ENCODE data around the gene CCDC13. TPM values are rescaled to one million over a fixed set of nuclear protein-coding genes. Genes with fewer than 3 reads are reported as not detected.

Gene CCDC13
- total and polyA plus RNA-seq, 4 donors: 0.42 to 2.3 (median 1.0) TPM

- peak overlapping the region; percentile 93 to 95 for H3K27ac ChIP-seq (ENCODE audit: low read depth in 1 of 2, low read length in 2 of 2)
- no peaks in the 10 kb centered on the region for H3K9me3 ChIP-seq (ENCODE audit: control insufficient read depth in 4 of 4, low read length in 3 of 4)
- H3K4me1 ChIP-seq (ENCODE audit: control insufficient read depth in 4 of 4, insufficient read depth in 4 of 4, low read length in 3 of 4): peaks cover 2 to 44% (median 21%) of the 10 kb centered on the region in 4 donors
- DNase-seq (ENCODE audit: low spot score): peak; percentile 63
- peak overlapping the region; percentile 50 to 93 for H3K9ac ChIP-seq (ENCODE audit: low read depth in 1 of 2, low read length in 2 of 2)
- peak overlapping the region; percentile 77 to 88 (median 77) for H3K4me3 ChIP-seq (ENCODE audit: low read depth in 1 of 3, low read length in 3 of 3)
- under 1% methylated on average over 33 of the region's 33 CpGs for WGBS
- H3K27me3 ChIP-seq (ENCODE audit: control insufficient read depth in 4 of 4, insufficient read depth in 4 of 4, low read length in 3 of 4): no peaks in the 10 kb centered on the region
- TF ChIP-seq HNF4G (IDR thresholded peaks at IDR 0.05): peak; percentile 4
- no peak for TF ChIP-seq REST (IDR thresholded peaks at IDR 0.05)
- TF ChIP-seq TAF1 (conservative IDR thresholded peaks at IDR 0.05): no peak
- TF ChIP-seq NR2F2 (IDR thresholded peaks at IDR 0.05): peak; percentile 95
- no peak for TF ChIP-seq CTCF (IDR thresholded peaks at IDR 0.05; ENCODE audit: low read depth, low read length, missing input control)
- TF ChIP-seq RXRA (IDR thresholded peaks at IDR 0.05): peak; percentile 45 to 75
- no peak for TF ChIP-seq EGR1 (IDR thresholded peaks at IDR 0.05; ENCODE audit: low read depth in 2 of 2)
- peak; percentile 55 for TF ChIP-seq YY1 (IDR thresholded peaks at IDR 0.05)
- no peaks in the 10 kb centered on the region for H3K36me3 ChIP-seq (ENCODE audit: control insufficient read depth in 4 of 4, insufficient read depth in 3 of 4, low read depth in 1 of 4, low read length in 3 of 4)
Measured at GRCh38 chr3:42803414-42804105, 30.5 kb upstream of the CCDC13 start.

- peak; percentile 5 for TF ChIP-seq HNF4G (IDR thresholded peaks at IDR 0.05)
- TF ChIP-seq EGR1 (IDR thresholded peaks at IDR 0.05; ENCODE audit: low read depth in 2 of 2): no peak
- peak; percentile 91 for TF ChIP-seq YY1 (IDR thresholded peaks at IDR 0.05)
- Histone ChIP-seq H3K9ac (ENCODE audit: low read depth in 1 of 2, low read length in 2 of 2) (peak overlapping the region; percentile 50 to 93), H3K27ac (ENCODE audit: low read depth in 1 of 2, low read length in 2 of 2) (peak overlapping the region; percentile 93 to 95), H3K27me3 (ENCODE audit: control insufficient read depth in 4 of 4, insufficient read depth in 4 of 4, low read length in 3 of 4) (no peaks in the 10 kb centered on the region), H3K36me3 (ENCODE audit: control insufficient read depth in 4 of 4, insufficient read depth in 3 of 4, low read depth in 1 of 4, low read length in 3 of 4) (no peaks in the 10 kb centered on the region), H3K4me3 (ENCODE audit: low read depth in 1 of 3, low read length in 3 of 3) (peak overlapping the region; percentile 77 to 88 (median 77)), H3K4me1 (ENCODE audit: control insufficient read depth in 4 of 4, insufficient read depth in 4 of 4, low read length in 3 of 4) (peaks cover 2 to 44% (median 21%) of the 10 kb centered on the region in 4 donors), H3K9me3 (ENCODE audit: control insufficient read depth in 4 of 4, low read length in 3 of 4) (no peaks in the 10 kb centered on the region)
- no peak for DNase-seq (ENCODE audit: low spot score)
- 32% methylated on average over 11 of the region's 11 CpGs for WGBS
Measured at GRCh38 chr3:42802876-42803413, 29.9 kb upstream of the CCDC13 start.

GRCh38 chr3:42801784-42802183, 28.7 kb upstream of the CCDC13 start:
- H3K27ac ChIP-seq (ENCODE audit: low read depth in 1 of 2, low read length in 2 of 2): no peak overlapping the region
- peak overlapping the region in 1 of 3 donors; percentile 34 for H3K4me3 ChIP-seq (ENCODE audit: low read depth in 1 of 3, low read length in 3 of 3)
- WGBS: 83% methylated on average over 4 of the region's 4 CpGs
- no peak for TF ChIP-seq GABPA (IDR thresholded peaks at IDR 0.05 in 1 of 2, conservative IDR thresholded peaks at IDR 0.05 in 1 of 2)
- TF ChIP-seq ATF3 (IDR thresholded peaks at IDR 0.05): no peak
- no peak for TF ChIP-seq MAX (IDR thresholded peaks at IDR 0.05)
- no peak for TF ChIP-seq RXRA (IDR thresholded peaks at IDR 0.05)
- no peak for TF ChIP-seq REST (IDR thresholded peaks at IDR 0.05)
- no peak for TF ChIP-seq CTCF (IDR thresholded peaks at IDR 0.05; ENCODE audit: low read depth, low read length, missing input control)
- no peak for TF ChIP-seq YY1 (IDR thresholded peaks at IDR 0.05)
- no peak for TF ChIP-seq FOXA2 (IDR thresholded peaks at IDR 0.05)

More at GRCh38 chr3:42801784-42802183, 28.7 kb upstream of the CCDC13 start:
- no peak for DNase-seq (ENCODE audit: low spot score)
- Histone ChIP-seq H3K36me3 (ENCODE audit: control insufficient read depth in 4 of 4, insufficient read depth in 3 of 4, low read depth in 1 of 4, low read length in 3 of 4) (no peaks in the 10 kb centered on the region), H3K4me1 (ENCODE audit: control insufficient read depth in 4 of 4, insufficient read depth in 4 of 4, low read length in 3 of 4) (peaks cover 2 to 44% (median 21%) of the 10 kb centered on the region in 4 donors), H3K27me3 (ENCODE audit: control insufficient read depth in 4 of 4, insufficient read depth in 4 of 4, low read length in 3 of 4) (no peaks in the 10 kb centered on the region), H3K9ac (ENCODE audit: low read depth in 1 of 2, low read length in 2 of 2) (peak overlapping the region in 1 of 2 donors; percentile 28), H3K9me3 (ENCODE audit: control insufficient read depth in 4 of 4, low read length in 3 of 4) (no peaks in the 10 kb centered on the region)

Data from liver (tissue), 9 donors.